NCI-H2081 treated with DMSO at 0.1 percent for 48 hours (cell line): ENCODE measurements around the gene ALKBH3.
A peak's percentile ranks its signal among the peaks of the same experiment; 100 is the strongest.

Source experiments
- DNase-seq: peaks from one replicate; lab custom pipeline; 2025; lab: John Stamatoyannopoulos, UW

ALKBH3 gene

GRCh38 chr11:43880640-43881159, at the start of gene ALKBH3:
TSS of gene ALKBH3 (plus strand) at chr11:43880831. CDS start at chr11:43882653, 1,822 bp downstream.
- peak; percentile 84 for DNase-seq

GRCh38 chr11:43830928-43831440, 49.6 kb upstream of the ALKBH3 start:
- no peak for DNase-seq

- no peak for DNase-seq
These were observed 48.1 kb upstream of the ALKBH3 start for GRCh38 chr11:43832536-43832935.

DNA sequence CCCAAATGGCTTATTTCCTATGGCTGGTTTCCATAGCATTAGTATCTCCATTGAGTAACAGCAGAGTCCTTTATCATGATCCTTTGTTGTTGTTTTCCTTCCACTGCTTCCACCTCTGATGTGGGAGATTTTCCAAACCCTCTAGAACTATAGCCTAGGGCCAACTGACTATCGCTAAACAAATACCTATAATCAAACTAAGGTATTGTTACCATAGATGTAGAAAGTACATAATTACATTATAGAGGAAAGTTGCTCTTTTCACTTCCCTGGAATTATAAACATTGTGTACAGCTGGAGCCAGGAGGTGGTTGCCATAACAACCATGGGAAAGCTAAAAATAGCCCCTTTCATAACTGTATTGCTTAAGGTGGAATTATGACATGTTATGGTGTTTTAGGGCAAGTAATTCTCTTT, 47.0 kb upstream of the ALKBH3 start:
- DNase-seq, result peak; percentile 45

GRCh38 chr11:43834286-43834685, 46.3 kb upstream of the ALKBH3 start:
- DNase-seq, result no peak

GRCh38 chr11:43835104-43835503, 45.5 kb upstream of the ALKBH3 start:
- DNase-seq, result no peak

DNA sequence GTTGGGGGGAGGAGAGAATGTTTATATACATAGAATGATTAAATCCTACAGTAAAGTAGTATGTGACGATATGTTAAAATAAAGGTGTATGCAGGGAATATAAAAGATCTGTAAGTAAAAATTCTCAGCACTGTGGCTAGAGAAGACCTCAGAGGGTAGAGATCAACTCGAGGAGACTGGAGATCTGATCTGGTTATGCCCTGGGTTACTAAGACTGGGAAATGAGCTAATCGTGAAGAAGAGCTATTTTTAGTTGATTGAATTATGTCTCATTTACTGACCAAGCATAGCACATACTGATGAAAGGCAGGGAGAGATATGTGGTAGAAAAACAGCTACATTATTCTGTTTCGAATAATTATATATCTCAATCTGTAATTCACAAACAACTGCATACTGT, 42.8 kb upstream of the ALKBH3 start:
- no peak for DNase-seq

GRCh38 chr11:43842021-43842420, 38.6 kb upstream of the ALKBH3 start:
- DNase-seq, result no peak

- DNase-seq, result no peak
These were observed 34.8 kb upstream of the ALKBH3 start for GRCh38 chr11:43845816-43846215.

GRCh38 chr11:43852057-43852636, 28.5 kb upstream of the ALKBH3 start:
- peak; percentile 18 for DNase-seq

GRCh38 chr11:43853781-43854180, 26.9 kb upstream of the ALKBH3 start:
- DNase-seq, result no peak

DNA sequence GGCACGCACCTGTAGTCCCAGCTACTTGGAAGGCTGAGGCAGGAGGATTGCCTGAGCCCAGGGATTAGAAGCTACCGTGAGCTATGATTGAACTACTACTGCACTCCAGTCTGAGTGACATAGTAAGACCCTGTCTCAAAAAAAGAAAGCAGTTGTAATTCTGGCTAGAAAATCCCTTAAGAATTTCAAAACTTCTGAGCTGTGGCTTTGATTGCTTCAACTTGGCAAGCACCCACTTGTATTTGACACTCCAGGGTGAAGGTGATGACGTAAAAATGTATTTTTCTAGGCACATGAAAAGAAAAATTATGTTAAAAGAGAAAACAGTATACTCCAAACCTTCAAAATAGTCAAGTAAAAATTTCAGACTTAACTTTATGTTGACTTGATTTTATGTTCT, 23.6 kb upstream of the ALKBH3 start:
- DNase-seq, result no peak

GRCh38 chr11:43861141-43861540, 19.5 kb upstream of the ALKBH3 start:
- no peak for DNase-seq

GRCh38 chr11:43866520-43866919, 14.1 kb upstream of the ALKBH3 start:
- no peak for DNase-seq

- DNase-seq, result no peak
These were observed 13.7 kb upstream of the ALKBH3 start for GRCh38 chr11:43866969-43867368.

- DNase-seq, result no peak
These were observed 11.6 kb upstream of the ALKBH3 start for GRCh38 chr11:43868852-43869567.

- no peak for DNase-seq
These were observed 9.6 kb upstream of the ALKBH3 start for GRCh38 chr11:43871051-43871450.

DNA sequence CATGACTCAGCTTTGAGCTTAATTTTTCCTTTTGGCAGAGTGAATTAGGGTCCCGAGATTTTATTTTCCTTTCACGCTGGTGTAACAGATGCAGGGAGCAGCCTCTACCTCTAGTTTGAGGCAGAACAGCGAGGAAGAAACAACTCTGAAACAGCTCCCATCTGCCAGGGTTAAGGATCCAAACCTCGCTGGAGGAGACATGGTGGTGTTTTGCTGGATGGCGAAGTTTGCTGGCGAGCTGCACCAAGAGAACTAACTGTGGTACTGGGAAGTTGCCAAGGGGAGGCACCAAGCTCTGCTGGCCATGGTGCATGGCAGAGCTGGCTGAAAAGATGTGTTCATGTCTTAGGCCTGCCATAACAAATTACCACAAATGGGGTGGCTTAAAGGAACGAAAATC, 7.6 kb upstream of the ALKBH3 start:
- DNase-seq, result no peak

GRCh38 chr11:43874078-43874477, 6.6 kb upstream of the ALKBH3 start:
- DNase-seq, result no peak

DNA sequence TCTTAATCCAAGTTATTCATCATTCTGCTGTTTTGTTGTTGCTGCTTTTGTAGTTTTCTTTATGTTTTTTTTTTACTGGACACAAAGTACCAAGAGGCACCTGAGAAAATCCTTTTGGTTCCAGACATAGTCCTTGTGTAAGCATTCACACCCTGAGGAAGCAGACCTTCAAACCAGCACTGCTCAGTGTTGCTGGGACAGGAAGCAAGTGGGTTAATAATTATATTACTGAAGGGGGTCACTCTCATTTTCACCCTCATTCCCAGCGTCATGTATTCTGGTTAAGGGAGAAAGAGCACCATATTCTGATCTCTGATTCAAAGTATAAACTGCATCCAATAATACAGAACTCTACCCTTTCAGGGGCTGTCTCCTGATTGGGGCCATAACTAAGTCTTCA, 5.9 kb upstream of the ALKBH3 start:
- no peak for DNase-seq

DNA sequence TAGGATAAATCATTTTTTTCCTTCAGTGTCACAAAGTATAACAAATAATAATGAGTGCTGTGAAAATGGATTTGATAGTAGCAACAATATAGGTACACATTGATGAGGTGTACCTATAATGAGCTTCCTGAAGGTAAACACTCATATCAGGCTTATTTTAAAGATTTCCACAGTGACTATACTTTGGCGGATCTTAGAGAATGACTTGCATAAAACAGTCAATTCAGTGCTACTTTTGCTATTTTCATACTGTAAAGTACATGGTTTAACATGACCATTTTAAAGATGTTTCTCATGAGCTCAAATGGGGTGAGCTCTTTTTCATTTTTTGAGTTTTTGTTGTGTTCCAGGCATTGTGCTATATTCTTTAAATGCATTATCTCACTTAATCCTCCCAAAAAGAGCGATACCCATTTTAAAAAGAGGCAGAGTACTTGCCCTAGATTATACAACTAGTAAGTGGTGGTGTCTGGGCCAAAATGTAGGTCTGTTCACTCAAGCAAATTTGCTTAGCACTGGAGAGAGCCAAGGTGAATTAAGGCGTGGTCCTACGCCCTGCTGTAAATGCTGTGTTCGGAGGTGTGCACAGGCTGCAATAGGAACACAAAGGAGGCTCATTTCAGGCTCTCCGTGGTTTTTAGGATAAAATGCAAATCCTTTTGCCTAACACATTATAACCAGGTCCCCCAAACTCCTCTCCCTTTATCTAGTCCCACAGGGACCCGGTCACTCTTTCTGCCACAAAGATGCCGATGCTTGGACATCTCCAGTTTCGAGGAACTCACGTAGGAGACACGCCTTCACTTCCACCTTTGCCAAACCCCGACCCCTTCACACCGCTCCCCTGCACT, 617 bp upstream of the ALKBH3 start:
- no peak for DNase-seq

GRCh38 chr11:43892851-43893250, 12.2 kb downstream of the ALKBH3 start:
- no peak for DNase-seq

DNA sequence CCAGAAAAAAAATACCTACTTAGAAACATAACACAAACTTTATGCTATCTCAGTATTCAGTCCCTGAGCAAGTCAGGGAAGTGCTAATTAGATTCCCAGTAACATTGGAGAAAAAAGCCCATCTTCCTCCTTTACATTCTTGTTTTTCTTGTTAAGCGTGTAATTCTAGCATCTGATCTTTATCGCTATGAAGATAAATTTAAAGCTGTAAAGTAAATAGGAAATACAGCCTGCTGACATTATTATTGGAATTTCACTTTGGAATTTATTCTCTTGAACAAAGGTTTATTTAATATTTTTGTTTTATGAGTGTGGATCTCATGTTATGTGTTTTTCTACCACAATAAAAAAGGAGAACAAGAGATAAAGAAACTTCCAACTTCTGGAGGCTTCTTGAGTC, 13.9 kb downstream of the ALKBH3 start:
- no peak for DNase-seq
